Mesendoderm (in vitro differentiated cells): Measurements from ENCODE around the gene LRGUK.

Experiments
- DNase-seq: peaks from one replicate; pipeline ENCODE4 v3.0.0; 2013
- H2AK5ac ChIP-seq: 2 replicates; pipeline ENCODE4 v1.6.1; 2013; ENCODE audit warnings: low read length, inconsistent platforms
- H2BK120ac ChIP-seq: 2 replicates; pipeline ENCODE4 v1.6.1; 2013; ENCODE audit warnings: low read depth, mild to moderate bottlenecking, low read length, moderate library complexity, mixed read lengths
- H2BK15ac ChIP-seq: replicated peaks from 2 replicates; pipeline ENCODE4 v1.6.1; 2013; ENCODE audit warnings: low read depth, mild to moderate bottlenecking, moderate library complexity
- H2BK5ac ChIP-seq: 2 replicates; pipeline ENCODE4 v1.6.1; 2013; ENCODE audit warnings: low read length, inconsistent platforms
- H3K18ac ChIP-seq: 2 replicates; pipeline ENCODE4 v1.6.1; 2013; ENCODE audit warnings: mild to moderate bottlenecking, low read length, mixed read lengths
- H3K23ac ChIP-seq: one replicate; pipeline ENCODE4 v1.6.1; 2013; ENCODE audit warnings: low read length
- H3K27ac ChIP-seq: 2 replicates; pipeline ENCODE4 v1.5.1; 2013; ENCODE audit warnings: low read depth, mild to moderate bottlenecking, inconsistent platforms, low read length, moderate library complexity
- H3K27me3 ChIP-seq: 2 replicates; pipeline ENCODE4 v1.6.1; 2013; ENCODE audit warnings: low read length, control low read depth, mild to moderate bottlenecking, inconsistent platforms; ENCODE audit not compliant: insufficient read depth, poor library complexity
- H3K36me3 ChIP-seq: 2 replicates; pipeline ENCODE4 v1.6.1; 2013; ENCODE audit warnings: low read length, inconsistent platforms; ENCODE audit not compliant: control insufficient read depth, insufficient read depth
- H3K4ac ChIP-seq: one replicate; pipeline ENCODE4 v1.6.1; 2013; ENCODE audit warnings: low read depth, mild to moderate bottlenecking, low read length, moderate library complexity
- H3K4me1 ChIP-seq: 2 replicates; pipeline ENCODE4 v1.6.1; 2013; ENCODE audit warnings: low read depth, low read length, inconsistent platforms; ENCODE audit not compliant: control insufficient read depth
- H3K4me2 ChIP-seq: 2 replicates; pipeline ENCODE4 v1.6.1; 2013; ENCODE audit warnings: low read length
- H3K4me3 ChIP-seq: 2 replicates; pipeline ENCODE4 v1.5.1; 2013; ENCODE audit warnings: mild to moderate bottlenecking, low read length
- H3K56ac ChIP-seq: one replicate; pipeline ENCODE4 v1.6.1; 2013; ENCODE audit warnings: low read length
- H3K79me1 ChIP-seq: 2 replicates; pipeline ENCODE4 v1.6.1; 2013; ENCODE audit warnings: low read length, inconsistent platforms
- H3K79me2 ChIP-seq: 2 replicates; pipeline ENCODE4 v1.6.1; 2013; ENCODE audit warnings: mild to moderate bottlenecking, low read length; ENCODE audit not compliant: control insufficient read depth, insufficient read depth
- H3K9ac ChIP-seq: 2 replicates; pipeline ENCODE4 v1.6.1; 2013; ENCODE audit warnings: low read length, inconsistent platforms
- H4K5ac ChIP-seq: one replicate; pipeline ENCODE4 v1.6.1; 2013; ENCODE audit warnings: low read length
- H4K8ac ChIP-seq: one replicate; pipeline ENCODE4 v1.6.1; 2013; ENCODE audit warnings: low read depth, mild to moderate bottlenecking, control low read depth, low read length, moderate library complexity
- WGBS: extraction: QIAGEN DNeasy Blood & Tissue Kit; methylation state at CpG from one replicate; pipeline ENCODE4 v1.1.7; 2013; ENCODE audit warnings: low lambda C conversion rate, missing lambda C conversion rate; ENCODE audit not compliant: insufficient coverage; ENCODE audit errors: extremely low coverage; 5-methylcytosine and 5-hydroxymethylcytosine counted together

Gene LRGUK

DNA sequence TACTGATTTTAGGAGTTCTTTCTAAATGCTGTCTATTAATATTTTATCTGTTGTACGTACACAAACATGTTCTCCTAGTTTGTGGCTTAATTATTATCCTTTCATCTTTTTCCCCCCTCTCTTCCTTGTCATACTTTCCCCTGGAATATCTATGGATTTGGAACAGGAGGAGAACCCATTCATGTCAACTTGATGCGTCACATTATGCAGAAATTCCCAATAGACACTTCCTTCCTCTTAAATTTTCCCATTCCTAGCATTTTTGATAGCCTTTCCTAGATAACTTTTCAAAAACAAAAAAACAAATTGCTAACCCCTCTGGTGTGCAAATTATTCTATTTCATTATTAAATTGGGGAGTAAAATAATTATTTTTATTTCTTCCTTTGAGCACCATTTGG, 153.4 kb downstream of the LRGUK start:
- H3K27ac ChIP-seq: no peak overlapping the region
- no peak overlapping the region for H3K4ac ChIP-seq
- no CpG with 5 or more reads among the region's 2 CpGs for WGBS
- no peaks in the 10 kb centered on the region for H3K27me3 ChIP-seq
- no peak overlapping the region for H4K8ac ChIP-seq
- no peak overlapping the region for H2BK15ac ChIP-seq
- H3K79me1 ChIP-seq: no peaks in the 10 kb centered on the region
- H2BK5ac ChIP-seq: no peak overlapping the region
- no peak overlapping the region for H3K4me2 ChIP-seq
- no peak overlapping the region for H3K18ac ChIP-seq
- H3K23ac ChIP-seq: no peak overlapping the region
- no peak for DNase-seq
- H3K9ac ChIP-seq: no peak overlapping the region
- H3K36me3 ChIP-seq: no peaks in the 10 kb centered on the region
- H3K4me1 ChIP-seq: no peaks in the 10 kb centered on the region
- H2AK5ac ChIP-seq: no peak overlapping the region
- H3K56ac ChIP-seq: no peak overlapping the region
- no peaks in the 10 kb centered on the region for H3K79me2 ChIP-seq
- H3K4me3 ChIP-seq: no peak overlapping the region
- no peak overlapping the region for H2BK120ac ChIP-seq
- H4K5ac ChIP-seq: no peak overlapping the region

DNA sequence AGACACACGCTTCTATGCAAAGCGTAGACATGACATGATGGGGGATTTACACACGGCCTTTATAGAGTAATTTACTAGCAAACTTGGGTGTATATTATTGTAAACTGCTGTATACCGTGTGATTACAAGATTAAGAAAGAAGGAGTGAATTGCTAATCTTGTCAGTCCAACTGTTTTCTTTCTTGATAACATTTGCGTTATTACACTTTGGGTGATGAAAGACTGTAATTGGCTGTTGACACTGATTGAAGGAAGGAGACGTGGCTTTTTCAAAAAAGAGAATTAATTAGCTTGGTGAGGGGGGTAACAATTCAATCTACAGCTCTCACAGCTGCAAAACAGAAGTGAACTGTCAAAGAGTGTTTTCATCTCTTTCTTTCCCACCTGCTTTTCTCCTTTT, 156.9 kb downstream of the LRGUK start:
- Histone ChIP-seq H3K79me2 (no peaks in the 10 kb centered on the region), H3K4me1 (no peaks in the 10 kb centered on the region), H2BK120ac (no peak overlapping the region), H3K18ac (no peak overlapping the region), H3K79me1 (no peaks in the 10 kb centered on the region), H3K9ac (no peak overlapping the region), H3K4me2 (no peak overlapping the region), H4K8ac (no peak overlapping the region), H3K23ac (no peak overlapping the region), H4K5ac (no peak overlapping the region), H2BK15ac (no peak overlapping the region), H3K56ac (no peak overlapping the region), H3K36me3 (no peaks in the 10 kb centered on the region), H3K4ac (no peak overlapping the region), H2BK5ac (no peak overlapping the region), H3K4me3 (no peak overlapping the region), H3K27ac (no peak overlapping the region), H3K27me3 (no peaks in the 10 kb centered on the region), H2AK5ac (no peak overlapping the region)
- WGBS: no CpG with 5 or more reads among the region's 6 CpGs
- no peak for DNase-seq

DNA sequence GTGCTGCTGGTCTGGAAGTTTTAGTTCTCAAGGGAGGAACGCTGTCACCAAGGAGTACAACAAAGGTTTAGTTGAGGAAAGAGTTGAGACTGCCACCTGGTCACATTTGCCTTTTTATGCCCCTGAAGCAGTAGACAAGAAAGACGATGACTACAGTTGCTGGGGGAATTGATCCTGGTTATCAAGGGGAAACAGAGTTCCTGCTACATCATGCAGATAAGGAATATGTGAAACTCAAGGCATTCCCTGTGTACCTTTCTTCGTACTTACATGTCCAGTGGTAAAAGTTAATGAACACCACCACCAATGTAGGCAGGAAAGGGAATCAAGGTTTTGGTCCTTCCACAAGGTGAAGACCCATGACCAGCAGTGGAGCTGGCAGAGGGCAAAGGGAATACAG, 157.8 kb downstream of the LRGUK start:
- H3K23ac ChIP-seq: no peak overlapping the region
- no peaks in the 10 kb centered on the region for H3K27me3 ChIP-seq
- no peak overlapping the region for H3K4ac ChIP-seq
- no peak overlapping the region for H3K56ac ChIP-seq
- H3K79me2 ChIP-seq: no peaks in the 10 kb centered on the region
- DNase-seq: no peak
- no peak overlapping the region for H4K5ac ChIP-seq
- H3K9ac ChIP-seq: no peak overlapping the region
- H3K18ac ChIP-seq: no peak overlapping the region
- no peak overlapping the region for H3K27ac ChIP-seq
- WGBS: no CpG with 5 or more reads among the region's 3 CpGs
- no peaks in the 10 kb centered on the region for H3K4me1 ChIP-seq
- H4K8ac ChIP-seq: no peak overlapping the region
- H2BK15ac ChIP-seq: no peak overlapping the region
- H3K4me2 ChIP-seq: no peak overlapping the region
- no peaks in the 10 kb centered on the region for H3K36me3 ChIP-seq
- H2BK120ac ChIP-seq: no peak overlapping the region
- H2AK5ac ChIP-seq: no peak overlapping the region
- H2BK5ac ChIP-seq: no peak overlapping the region
- H3K79me1 ChIP-seq: no peaks in the 10 kb centered on the region
- H3K4me3 ChIP-seq: no peak overlapping the region

- H2AK5ac ChIP-seq: no peak overlapping the region
- H3K9ac ChIP-seq: no peak overlapping the region
- H3K56ac ChIP-seq: no peak overlapping the region
- WGBS: no CpG with 5 or more reads among the region's 12 CpGs
- H3K18ac ChIP-seq: no peak overlapping the region
- H3K79me2 ChIP-seq: no peaks in the 10 kb centered on the region
- H3K27ac ChIP-seq: no peak overlapping the region
- H3K23ac ChIP-seq: no peak overlapping the region
- no peaks in the 10 kb centered on the region for H3K27me3 ChIP-seq
- H3K4ac ChIP-seq: no peak overlapping the region
- DNase-seq: no peak
- H3K79me1 ChIP-seq: no peaks in the 10 kb centered on the region
- no peak overlapping the region for H2BK5ac ChIP-seq
- no peak overlapping the region for H3K4me2 ChIP-seq
- H2BK120ac ChIP-seq: no peak overlapping the region
- no peaks in the 10 kb centered on the region for H3K36me3 ChIP-seq
- H4K5ac ChIP-seq: no peak overlapping the region
- no peak overlapping the region for H4K8ac ChIP-seq
- H3K4me3 ChIP-seq: no peak overlapping the region
- H3K4me1 ChIP-seq: no peaks in the 10 kb centered on the region
- H2BK15ac ChIP-seq: no peak overlapping the region
Observed at GRCh38 chr7:134287916-134288659, 160.9 kb downstream of the LRGUK start.

DNA sequence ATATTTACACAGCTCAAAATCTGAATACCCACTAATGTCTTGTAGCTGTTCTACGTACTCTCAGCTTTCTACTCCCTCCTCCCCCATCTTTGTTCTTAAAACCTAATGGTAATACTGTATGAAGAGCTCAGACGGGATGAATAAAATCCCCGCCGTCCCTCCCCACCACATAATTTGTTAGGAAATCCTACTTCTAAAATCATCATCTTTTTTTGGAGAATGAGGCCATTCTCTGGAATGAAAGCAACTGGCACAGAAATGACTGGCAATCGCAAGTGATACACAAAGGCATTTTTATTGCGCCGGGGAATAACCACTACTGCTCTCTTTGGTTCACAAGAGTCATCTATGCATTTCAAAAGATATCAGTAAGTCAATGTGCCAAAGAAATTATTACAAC, 162.3 kb downstream of the LRGUK start:
- Histone ChIP-seq H3K4me3 (no peak overlapping the region), H3K9ac (no peak overlapping the region)

DNA sequence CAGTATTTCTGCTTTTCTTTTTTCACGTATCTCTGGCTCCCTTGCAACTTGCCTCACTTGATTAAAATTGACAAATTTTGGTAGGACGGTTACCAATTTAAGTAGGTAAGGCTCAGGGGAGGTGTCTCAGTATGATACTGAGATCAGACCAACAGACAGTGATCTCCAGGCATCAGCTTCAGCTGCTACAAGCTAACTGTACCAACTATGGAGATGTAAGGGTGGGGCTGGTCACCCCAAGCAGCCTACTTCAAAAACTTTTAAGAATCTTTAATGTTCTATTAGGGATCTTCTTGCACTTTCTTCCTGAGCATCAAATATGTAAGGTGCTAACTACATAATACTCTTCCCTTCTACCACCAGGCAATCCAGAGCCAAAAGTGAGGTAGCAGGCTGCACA, 162.7 kb downstream of the LRGUK start:
- Histone ChIP-seq H4K5ac (no peak overlapping the region), H4K8ac (no peak overlapping the region), H3K4me2 (no peak overlapping the region), H3K23ac (no peak overlapping the region), H3K18ac (no peak overlapping the region), H2BK15ac (no peak overlapping the region), H3K79me1 (no peaks in the 10 kb centered on the region), H3K56ac (no peak overlapping the region), H3K27me3 (no peaks in the 10 kb centered on the region), H3K79me2 (no peaks in the 10 kb centered on the region), H3K4me3 (no peak overlapping the region), H2BK120ac (no peak overlapping the region), H3K36me3 (peaks cover 6% of the 10 kb centered on the region), H3K27ac (no peak overlapping the region), H3K9ac (no peak overlapping the region), H2AK5ac (no peak overlapping the region), H3K4ac (no peak overlapping the region), H3K4me1 (no peaks in the 10 kb centered on the region), H2BK5ac (no peak overlapping the region)
- no peak for DNase-seq
- WGBS: no CpG with 5 or more reads among the region's 2 CpGs

More for the DNA sequence above, 162.3 kb downstream of the LRGUK start:
- H3K4ac ChIP-seq: no peak overlapping the region
- DNase-seq: no peak
- no peaks in the 10 kb centered on the region for H3K79me2 ChIP-seq
- no peaks in the 10 kb centered on the region for H3K79me1 ChIP-seq
- no peak overlapping the region for H4K8ac ChIP-seq
- no peak overlapping the region for H2BK120ac ChIP-seq
- no peak overlapping the region for H2BK5ac ChIP-seq
- H3K27ac ChIP-seq: no peak overlapping the region
- H3K36me3 ChIP-seq: peaks cover 3% of the 10 kb centered on the region
- no peak overlapping the region for H2BK15ac ChIP-seq
- H3K4me1 ChIP-seq: no peaks in the 10 kb centered on the region
- no peak overlapping the region for H3K18ac ChIP-seq
- no peak overlapping the region for H3K4me2 ChIP-seq
- H3K56ac ChIP-seq: no peak overlapping the region
- no peak overlapping the region for H4K5ac ChIP-seq
- H3K23ac ChIP-seq: no peak overlapping the region
- WGBS: no CpG with 5 or more reads among the region's 7 CpGs
- H2AK5ac ChIP-seq: no peak overlapping the region
- no peaks in the 10 kb centered on the region for H3K27me3 ChIP-seq
